Eye (tissue), 1 donor: ENCODE data around the gene TTC7B.
A peak's percentile ranks its signal among the peaks of the same experiment; 100 is the strongest.
"Not testable (repeated sequence)": the region's sequence is repeated elsewhere in the genome, so short reads cannot be mapped to it uniquely, and the experiment has no call there.

Experiments used
- DNase-seq: peaks from one replicate; pipeline ENCODE4 v3.0.0-alpha.2; 2015

TTC7B gene

GRCh38 chr14:90829677-90830076 lies 13.4 kb upstream of the TTC7B start:
- no peak for DNase-seq

GRCh38 chr14:90828642-90829487 lies 12.6 kb upstream of the TTC7B start:
- DNase-seq = no peak

GRCh38 chr14:90827919-90828610 lies 11.8 kb upstream of the TTC7B start:
- peak; percentile 97 for DNase-seq

- not testable (repeated sequence) for DNase-seq
Measured at GRCh38 chr14:90823542-90823941, 7.3 kb upstream of the TTC7B start.

- no peak for DNase-seq
Measured at GRCh38 chr14:90820958-90821357, 4.7 kb upstream of the TTC7B start.

GRCh38 chr14:90819734-90820393 lies 3.6 kb upstream of the TTC7B start:
- DNase-seq = no peak

GRCh38 chr14:90818715-90819114 lies 2.5 kb upstream of the TTC7B start:
- DNase-seq = no peak

- DNase-seq = no peak
Measured at GRCh38 chr14:90816681-90817436, 629 bp upstream of the TTC7B start.

- DNase-seq = peak; percentile 53
Measured at GRCh38 chr14:90815572-90815821, 733 bp downstream of the TTC7B start.

GRCh38 chr14:90814806-90815571 lies 1.2 kb downstream of the TTC7B start:
- DNase-seq = peak; percentile 28

GRCh38 chr14:90813442-90813841 lies 2.8 kb downstream of the TTC7B start:
- no peak for DNase-seq

- DNase-seq = no peak
Measured at GRCh38 chr14:90812109-90812508, 4.1 kb downstream of the TTC7B start.

- DNase-seq = no peak
Measured at GRCh38 chr14:90811641-90812040, 4.6 kb downstream of the TTC7B start.

- no peak for DNase-seq
Measured at GRCh38 chr14:90810806-90811205, 5.4 kb downstream of the TTC7B start.

GRCh38 chr14:90809530-90810312 lies 6.5 kb downstream of the TTC7B start:
- DNase-seq = no peak

- DNase-seq = no peak
Measured at GRCh38 chr14:90808759-90809529, 7.3 kb downstream of the TTC7B start.

GRCh38 chr14:90807060-90807459 lies 9.2 kb downstream of the TTC7B start:
- DNase-seq = no peak

- no peak for DNase-seq
Measured at GRCh38 chr14:90805662-90806540, 10.3 kb downstream of the TTC7B start.

GRCh38 chr14:90805084-90805391 lies 11.2 kb downstream of the TTC7B start:
- DNase-seq = no peak
